PFSK-1 (cell line): ENCODE data around the gene BRWD1.

Experiments
- REST ChIP-seq, 2 experiments: IDR thresholded peaks; 2 replicates each; pipeline versions ENCODE4 v1.6.1 to v1.8.0; 2011 to 2012; ENCODE audit warnings: low read depth in 2 of 2, low read length in 2 of 2, control low read depth in 1 of 2, inconsistent platforms in 1 of 2, mild to moderate bottlenecking in 1 of 2, moderate library complexity in 1 of 2; ENCODE audit not compliant: insufficient read depth in 1 of 2
- SIN3A ChIP-seq: IDR thresholded peaks from 2 replicates; pipeline ENCODE4 v1.6.1; 2012; ENCODE audit warnings: mild to moderate bottlenecking, low read length, moderate library complexity, borderline replicate concordance; ENCODE audit not compliant: insufficient read depth

- no peak for TF ChIP-seq REST (IDR thresholded peaks at IDR 0.05; ENCODE audit: insufficient read depth in 1 of 2, low read depth in 2 of 2, low read length in 2 of 2)
- no peak for TF ChIP-seq SIN3A
These were observed 129.1 kb downstream of the BRWD1 start for GRCh38 chr21:39184050-39184980.
